HCT116 (cell line): ENCODE results near the gene MAP2K5. TPM values are rescaled to one million over a fixed set of nuclear protein-coding genes. Genes with fewer than 3 reads are reported as not detected.

Experiments used
- ATAC-seq: fragments of 200-7000 bp; cut with Tn5 transposase; 2 replicates; pipeline ENCODE4 v1.9.1; 2020; ENCODE audit warnings: mild to moderate bottlenecking, moderate library complexity
- BruUV-seq: library from RNA; stranded (reverse); fragments of 400-500 nt; replicated peaks from 2 replicates; lab custom pipeline; 2021; lab: Mats Ljungman, UMichigan
- CTCF ChIA-PET: fragments of 300-600 bp; sonication (Branson Sonifier 250); formaldehyde crosslinking; loops from one replicate; lab custom pipeline; 2021; ENCODE audit warnings: antibody characterized with exemption; lab: Charles Lee
- POLR2A ChIA-PET: fragments of 300-600, 350-600 bp; sonication (Branson Sonifier 250); formaldehyde crosslinking; loops from one replicate; lab custom pipeline; 2021; ENCODE audit warnings: antibody characterized with exemption; lab: Charles Lee
- RAD21 ChIA-PET, 2 experiments: fragments of 300-600 bp; sonication (Branson Sonifier 250); formaldehyde crosslinking; loops; one replicate each; lab custom pipeline; 2023; ENCODE audit warnings: low total read pairs in 2 of 2; ENCODE audit not compliant: uncharacterized antibody in 2 of 2, unreplicated experiment in 2 of 2, low non-redundant PET in 1 of 2; lab: Charles Lee
- DNase-seq: peaks from one replicate; pipeline ENCODE4 v3.0.0-alpha.2; 2010; ENCODE audit warnings: low read depth, low spot score
- H2AFZ ChIP-seq: fragments of 200-600 bp; shearing (Covaris generic), sonication (generic); 2 replicates; pipeline ENCODE4 v1.6.1; 2017; ENCODE audit warnings: low read depth, mixed run types, mixed read lengths, antibody characterized with exemption, low read length; ENCODE audit not compliant: poor library complexity, severe bottlenecking
- H3K27ac ChIP-seq: 2 replicates; pipeline ENCODE4 v1.5.1; 2012; ENCODE audit warnings: low read depth, low read length
- H3K27me3 ChIP-seq: fragments of 200-600 bp; sonication (generic); 2 replicates; pipeline ENCODE4 v1.6.1; 2016; ENCODE audit warnings: mixed run types, low read length, mixed read lengths; ENCODE audit not compliant: insufficient read depth
- H3K36me3 ChIP-seq, 2 experiments: fragments of 200-500 bp in 1 of 2; fragments of 200-600 bp in 1 of 2; sonication (Bioruptor generic) in 1 of 2; sonication (generic) in 1 of 2; 2 replicates each; pipeline versions ENCODE4 v1.5.1 to v1.6.1; 2014 to 2016; ENCODE audit warnings: low read length in 2 of 2, inconsistent platforms in 1 of 2, mixed read lengths in 1 of 2, mixed run types in 1 of 2; ENCODE audit not compliant: insufficient read depth in 2 of 2, control insufficient read depth in 1 of 2
- H3K4me1 ChIP-seq, 2 experiments: fragments of 200-600 bp in 1 of 2; sonication (generic) in 1 of 2; 2 replicates each; pipeline versions ENCODE4 v1.5.1 to v1.6.1; 2012 to 2017; ENCODE audit warnings: low read length in 2 of 2, inconsistent platforms in 1 of 2, mild to moderate bottlenecking in 1 of 2, mixed read lengths in 1 of 2, mixed run types in 1 of 2, moderate library complexity in 1 of 2; ENCODE audit not compliant: insufficient read depth in 2 of 2, control insufficient read depth in 1 of 2
- H3K4me2 ChIP-seq: fragments of 200-600 bp; sonication (generic); 2 replicates; pipeline ENCODE4 v1.6.1; 2017; ENCODE audit warnings: mixed run types, low read length, mixed read lengths
- H3K4me3 ChIP-seq, 2 experiments: fragments of 200-600 bp in 1 of 2; sonication (generic) in 1 of 2; replicated peaks in 1 of 2; 2 replicates each; pipeline ENCODE4 v1.5.1; 2011 to 2016; ENCODE audit warnings: low read length in 2 of 2, control low read depth in 1 of 2, low read depth in 1 of 2, mild to moderate bottlenecking in 1 of 2, mixed read lengths in 1 of 2, mixed run types in 1 of 2
- H3K79me2 ChIP-seq: fragments of 200-600 bp; sonication (generic); 2 replicates; pipeline ENCODE4 v1.6.1; 2017; ENCODE audit warnings: mild to moderate bottlenecking, mixed run types, low read length, moderate library complexity, mixed read lengths; ENCODE audit not compliant: insufficient read depth
- H3K9ac ChIP-seq: fragments of 200-600 bp; sonication (generic); 2 replicates; pipeline ENCODE4 v1.6.1; 2016; ENCODE audit warnings: low read length, mixed read lengths
- H3K9me2 ChIP-seq: fragments of 200-600 bp; sonication (generic), shearing (Covaris generic); 2 replicates; pipeline ENCODE4 v1.6.1; 2017; ENCODE audit warnings: mixed run types, mild to moderate bottlenecking, moderate library complexity; ENCODE audit not compliant: insufficient read depth
- H3K9me3 ChIP-seq, 2 experiments: fragments of 200-500 bp in 1 of 2; fragments of 200-600 bp in 1 of 2; sonication (Bioruptor generic) in 1 of 2; sonication (generic) in 1 of 2; 2 replicates each; pipeline ENCODE4 v1.6.1; 2014 to 2017; ENCODE audit warnings: low read length in 2 of 2, mixed read lengths in 2 of 2, inconsistent platforms in 1 of 2, low read depth in 1 of 2, mild to moderate bottlenecking in 1 of 2, mixed run types in 1 of 2, moderate library complexity in 1 of 2; ENCODE audit not compliant: control insufficient read depth in 1 of 2, insufficient read depth in 1 of 2
- H4K20me1 ChIP-seq: fragments of 200-600 bp; sonication (generic), shearing (Covaris generic); 2 replicates; pipeline ENCODE4 v1.6.1; 2017; ENCODE audit warnings: mixed run types, mild to moderate bottlenecking, moderate library complexity; ENCODE audit not compliant: insufficient read depth
- CBX3 ChIP-seq: IDR thresholded peaks from 2 replicates; pipeline ENCODE4 v1.6.1; 2012; ENCODE audit warnings: low read depth
- EZH2 ChIP-seq: fragments of 200-600 bp; sonication (generic); IDR thresholded peaks from 2 replicates; pipeline ENCODE4 v1.6.1; 2017; ENCODE audit warnings: antibody characterized with exemption, mixed run types
- EZH2phosphoT487 ChIP-seq: fragments of 200-600 bp; IDR thresholded peaks from 2 replicates; pipeline ENCODE4 v1.6.1; 2018; ENCODE audit warnings: antibody characterized with exemption, borderline replicate concordance
- JUND ChIP-seq: IDR thresholded peaks from 2 replicates; pipeline ENCODE4 v1.6.1; 2012
- POLR2AphosphoS5 ChIP-seq: IDR thresholded peaks from 2 replicates; pipeline ENCODE4 v1.6.1; 2011; ENCODE audit warnings: mild to moderate bottlenecking, low read depth, low read length, moderate library complexity
- SRF ChIP-seq: IDR thresholded peaks from 2 replicates; pipeline ENCODE4 v1.6.1; 2012; ENCODE audit warnings: low read depth
- YY1 ChIP-seq: IDR thresholded peaks from 2 replicates; pipeline ENCODE4 v1.6.1; 2011; ENCODE audit warnings: low read length, low read depth, moderate library complexity, mild to moderate bottlenecking; ENCODE audit not compliant: insufficient replicate concordance; ENCODE audit errors: extremely low read depth
- ZNF274 ChIP-seq: fragments of 200-500 bp; sonication (Bioruptor generic); IDR thresholded peaks from 2 replicates; pipeline ENCODE4 v1.6.1; 2014; ENCODE audit warnings: mild to moderate bottlenecking, low read depth, low read length, inconsistent platforms
- intact Hi-C: fragments of 100-400 bp; cut with micrococcal nuclease; formaldehyde crosslinking; loops from 2 replicates; pipeline ENCODE4 v1.10.0; 2022
- total RNA-seq: library from RNA; stranded (reverse); gene quantifications from one replicate; pipeline ENCODE4 v1.2.1, GENCODE V29; 2021; ENCODE audit not compliant: unreplicated experiment
- TF ChIP-seq, protein P1 (sequence below), 3 experiments: fragments of 200-600 bp in 1 of 3; sonication (generic) in 1 of 3; IDR thresholded peaks in 2 of 3; conservative IDR thresholded peaks in 1 of 3; 2 replicates each; pipeline ENCODE4 v1.5.1; 2012 to 2017; ENCODE audit warnings: low read depth in 2 of 3, low read length in 2 of 3, antibody characterized with exemption in 1 of 3, borderline replicate concordance in 1 of 3, control low read depth in 1 of 3, mild to moderate bottlenecking in 1 of 3, mixed read lengths in 1 of 3, mixed run types in 1 of 3, moderate library complexity in 1 of 3; ENCODE audit not compliant: insufficient read depth in 1 of 3
- TF ChIP-seq, protein P2 (sequence below): IDR thresholded peaks from 2 replicates; pipeline ENCODE4 v1.6.1; 2012; ENCODE audit warnings: low read depth

MAP2K5 gene
- total RNA-seq, 1 experiment from 2014 or later: 15.6 TPM

DNA sequence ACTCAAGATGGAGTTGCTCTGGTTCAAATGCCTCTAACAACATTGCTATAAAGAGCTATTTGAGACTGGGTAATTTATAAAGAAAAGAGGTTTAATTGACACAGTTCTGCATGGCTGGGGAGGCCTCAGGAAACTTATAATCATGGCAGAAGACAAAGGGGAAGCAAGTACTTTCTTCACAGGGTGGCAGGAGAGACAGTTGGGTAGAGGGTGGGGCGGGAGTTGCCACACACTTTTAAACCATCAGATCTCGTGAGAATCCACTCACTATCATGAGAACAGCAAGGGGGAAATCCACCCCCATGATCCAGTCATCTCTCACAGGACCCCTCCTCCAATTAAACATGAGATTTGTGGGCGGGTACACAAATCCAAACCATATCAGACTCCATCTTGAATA lies 30.7 kb downstream of the MAP2K5 start:
- H3K9ac ChIP-seq: no peak overlapping the region
- TF ChIP-seq POLR2AphosphoS5: no peak
- no peak for TF ChIP-seq SRF
- TF ChIP-seq CBX3: no peak
- TF ChIP-seq EZH2: no peak
- TF ChIP-seq JUND: no peak
- TF ChIP-seq, all 23 proteins: peak for 0
- no peak overlapping the region for H3K4me2 ChIP-seq
- no peak overlapping the region for H2AFZ ChIP-seq
- no peaks in the 10 kb centered on the region for H3K9me3 ChIP-seq
- no peaks in the 10 kb centered on the region for H3K36me3 ChIP-seq
- no peaks in the 10 kb centered on the region for H4K20me1 ChIP-seq
- H3K4me1 ChIP-seq: no peaks in the 10 kb centered on the region
- H3K79me2 ChIP-seq: no peaks in the 10 kb centered on the region
- no peaks in the 10 kb centered on the region for H3K27me3 ChIP-seq
- no peaks in the 10 kb centered on the region for H3K9me2 ChIP-seq
- H3K4me3 ChIP-seq: no peak overlapping the region
- ATAC-seq (no peak), DNase-seq (no peak)
- intact Hi-C loops: no loop called here
- H3K27ac ChIP-seq: no peak overlapping the region
- CTCF ChIA-PET: no interaction called here
- BruUV-seq: no TSS peak
- POLR2A ChIA-PET: no interaction called here
- RAD21 ChIA-PET: no interaction called here

DNA sequence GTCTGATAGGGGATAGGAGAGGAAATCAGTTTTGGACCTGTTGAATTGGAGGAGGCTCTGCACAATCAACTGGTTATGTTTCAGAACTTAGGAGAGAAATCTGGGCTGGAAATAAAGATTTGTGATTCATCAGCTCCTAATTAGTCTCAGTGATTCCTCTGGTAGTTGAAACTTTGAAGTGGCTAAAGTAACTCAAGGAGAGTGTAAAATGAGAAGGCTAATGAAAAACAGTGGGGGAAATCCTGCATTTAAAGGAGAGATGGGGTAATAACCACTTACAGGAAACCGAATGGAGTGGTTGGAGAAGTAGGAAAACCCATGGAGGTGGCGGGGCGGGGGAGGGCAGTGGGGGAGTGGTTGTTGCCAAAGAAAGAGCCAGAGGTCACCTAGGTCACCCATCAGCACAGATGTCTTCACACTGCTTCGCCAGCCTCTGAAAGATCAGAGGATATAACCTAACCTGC lies 32.6 kb downstream of the MAP2K5 start:
- Histone ChIP-seq H3K9me2 (no peaks in the 10 kb centered on the region), H3K27ac (no peak overlapping the region), H3K9me3 (no peaks in the 10 kb centered on the region), H3K4me3 (no peak overlapping the region), H4K20me1 (no peaks in the 10 kb centered on the region), H2AFZ (no peak overlapping the region), H3K36me3 (no peaks in the 10 kb centered on the region), H3K4me1 (no peaks in the 10 kb centered on the region), H3K4me2 (no peak overlapping the region), H3K27me3 (no peaks in the 10 kb centered on the region), H3K79me2 (no peaks in the 10 kb centered on the region), H3K9ac (no peak overlapping the region)
- POLR2A ChIA-PET: no interaction called here
- TF ChIP-seq EZH2phosphoT487: no peak
- TF ChIP-seq, protein P1, sequence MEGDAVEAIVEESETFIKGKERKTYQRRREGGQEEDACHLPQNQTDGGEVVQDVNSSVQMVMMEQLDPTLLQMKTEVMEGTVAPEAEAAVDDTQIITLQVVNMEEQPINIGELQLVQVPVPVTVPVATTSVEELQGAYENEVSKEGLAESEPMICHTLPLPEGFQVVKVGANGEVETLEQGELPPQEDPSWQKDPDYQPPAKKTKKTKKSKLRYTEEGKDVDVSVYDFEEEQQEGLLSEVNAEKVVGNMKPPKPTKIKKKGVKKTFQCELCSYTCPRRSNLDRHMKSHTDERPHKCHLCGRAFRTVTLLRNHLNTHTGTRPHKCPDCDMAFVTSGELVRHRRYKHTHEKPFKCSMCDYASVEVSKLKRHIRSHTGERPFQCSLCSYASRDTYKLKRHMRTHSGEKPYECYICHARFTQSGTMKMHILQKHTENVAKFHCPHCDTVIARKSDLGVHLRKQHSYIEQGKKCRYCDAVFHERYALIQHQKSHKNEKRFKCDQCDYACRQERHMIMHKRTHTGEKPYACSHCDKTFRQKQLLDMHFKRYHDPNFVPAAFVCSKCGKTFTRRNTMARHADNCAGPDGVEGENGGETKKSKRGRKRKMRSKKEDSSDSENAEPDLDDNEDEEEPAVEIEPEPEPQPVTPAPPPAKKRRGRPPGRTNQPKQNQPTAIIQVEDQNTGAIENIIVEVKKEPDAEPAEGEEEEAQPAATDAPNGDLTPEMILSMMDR (IDR thresholded peaks at IDR 0.05 in 2 of 3, conservative IDR thresholded peaks at IDR 0.05 in 1 of 3; ENCODE audit: borderline replicate concordance in 1 of 3, insufficient read depth in 1 of 3, low read depth in 2 of 3, low read length in 2 of 3): no peak
- TF ChIP-seq, protein P2, sequence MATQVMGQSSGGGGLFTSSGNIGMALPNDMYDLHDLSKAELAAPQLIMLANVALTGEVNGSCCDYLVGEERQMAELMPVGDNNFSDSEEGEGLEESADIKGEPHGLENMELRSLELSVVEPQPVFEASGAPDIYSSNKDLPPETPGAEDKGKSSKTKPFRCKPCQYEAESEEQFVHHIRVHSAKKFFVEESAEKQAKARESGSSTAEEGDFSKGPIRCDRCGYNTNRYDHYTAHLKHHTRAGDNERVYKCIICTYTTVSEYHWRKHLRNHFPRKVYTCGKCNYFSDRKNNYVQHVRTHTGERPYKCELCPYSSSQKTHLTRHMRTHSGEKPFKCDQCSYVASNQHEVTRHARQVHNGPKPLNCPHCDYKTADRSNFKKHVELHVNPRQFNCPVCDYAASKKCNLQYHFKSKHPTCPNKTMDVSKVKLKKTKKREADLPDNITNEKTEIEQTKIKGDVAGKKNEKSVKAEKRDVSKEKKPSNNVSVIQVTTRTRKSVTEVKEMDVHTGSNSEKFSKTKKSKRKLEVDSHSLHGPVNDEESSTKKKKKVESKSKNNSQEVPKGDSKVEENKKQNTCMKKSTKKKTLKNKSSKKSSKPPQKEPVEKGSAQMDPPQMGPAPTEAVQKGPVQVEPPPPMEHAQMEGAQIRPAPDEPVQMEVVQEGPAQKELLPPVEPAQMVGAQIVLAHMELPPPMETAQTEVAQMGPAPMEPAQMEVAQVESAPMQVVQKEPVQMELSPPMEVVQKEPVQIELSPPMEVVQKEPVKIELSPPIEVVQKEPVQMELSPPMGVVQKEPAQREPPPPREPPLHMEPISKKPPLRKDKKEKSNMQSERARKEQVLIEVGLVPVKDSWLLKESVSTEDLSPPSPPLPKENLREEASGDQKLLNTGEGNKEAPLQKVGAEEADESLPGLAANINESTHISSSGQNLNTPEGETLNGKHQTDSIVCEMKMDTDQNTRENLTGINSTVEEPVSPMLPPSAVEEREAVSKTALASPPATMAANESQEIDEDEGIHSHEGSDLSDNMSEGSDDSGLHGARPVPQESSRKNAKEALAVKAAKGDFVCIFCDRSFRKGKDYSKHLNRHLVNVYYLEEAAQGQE: no peak
- no peak for TF ChIP-seq EZH2
- no peak for TF ChIP-seq ZNF274
- TF ChIP-seq POLR2AphosphoS5: no peak
- no peak for TF ChIP-seq YY1
- BruUV-seq: no TSS peak
- DNase-seq: no peak
- CTCF ChIA-PET: no interaction called here
- ATAC-seq: no peak
- intact Hi-C loops: no loop called here
- RAD21 ChIA-PET: no interaction called here
